ENCODE data around the gene SERPINA3.

- TF ChIP-seq YY1 (IDR thresholded peaks at IDR 0.05; ENCODE audit: low read depth, low read length) (no peak), POLR2A (IDR thresholded peaks at IDR 0.05; ENCODE audit: control extremely low read depth in 1 of 2, low read depth in 2 of 2, low read length in 2 of 2) (no peak), TCF12 (IDR thresholded peaks at IDR 0.05; ENCODE audit: low read depth, low read length) (no peak), RFX5 (IDR thresholded peaks at IDR 0.05; ENCODE audit: borderline replicate concordance, low read depth, low read length) (no peak), CTCF (IDR thresholded peaks at IDR 0.05; ENCODE audit: control extremely low read depth in 1 of 3, insufficient read depth in 1 of 3, low read depth in 1 of 3, low read length in 3 of 3) (peak in 2 of 3 experiments; percentile 3 to 23; a peak in 2 of 4 replicates), JUND (IDR thresholded peaks at IDR 0.05; ENCODE audit: low read length) (no peak), EGR1 (IDR thresholded peaks at IDR 0.05; ENCODE audit: borderline replicate concordance, low read depth, low read length) (no peak), TEAD4 (IDR thresholded peaks at IDR 0.05; ENCODE audit: low read depth, low read length) (no peak), POLR2AphosphoS5 (IDR thresholded peaks at IDR 0.05; ENCODE audit: low read depth, low read length) (no peak)
- TF ChIP-seq, protein P1, sequence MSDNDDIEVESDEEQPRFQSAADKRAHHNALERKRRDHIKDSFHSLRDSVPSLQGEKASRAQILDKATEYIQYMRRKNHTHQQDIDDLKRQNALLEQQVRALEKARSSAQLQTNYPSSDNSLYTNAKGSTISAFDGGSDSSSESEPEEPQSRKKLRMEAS (IDR thresholded peaks at IDR 0.05) = no peak
These were observed 58.6 kb downstream of the SERPINA3 start for GRCh38 chr14:94670692-94671285.
